ENCODE results near the gene LCOR. TPM values are rescaled to one million over a fixed set of nuclear protein-coding genes. Genes with fewer than 3 reads are reported as not detected.

Gene LCOR
- total and polyA plus RNA-seq, 9 of the 15 experiments (the other 6 are each of a cell fraction or from before 2014, with no cell fraction given): 3.6 to 25.2 (median 14.4) TPM

GRCh38 chr10:96832721-96833219 is 672 bp downstream of the LCOR start (continued):
- TF ChIP-seq ZZZ3 (IDR thresholded peaks at IDR 0.05) (no peak), ZFPM2 (CRISPR knock-in tag; IDR thresholded peaks at IDR 0.05) (no peak), STAT5B (CRISPR knock-in tag; IDR thresholded peaks at IDR 0.05) (no peak), ZNF589 (CRISPR knock-in tag; IDR thresholded peaks at IDR 0.05; ENCODE audit: low read depth) (peak; percentile 96), CTCFL (IDR thresholded peaks at IDR 0.05; ENCODE audit: borderline replicate concordance, insufficient read depth, low read depth, low read length, poor library complexity, severe bottlenecking) (no peak), MIER1 (IDR thresholded peaks at IDR 0.05; ENCODE audit: low read depth) (no peak), ZBTB12 (CRISPR knock-in tag; IDR thresholded peaks at IDR 0.05) (no peak), CBFA2T3 (IDR thresholded peaks at IDR 0.05) (no peak), SMAD3 (CRISPR knock-in tag; conservative IDR thresholded peaks at IDR 0.05) (no peak), TARDBP (IDR thresholded peaks at IDR 0.05) (no peak), KDM2B (CRISPR knock-in tag; IDR thresholded peaks at IDR 0.05) (no peak), REST (IDR thresholded peaks at IDR 0.05; ENCODE audit: borderline replicate concordance) (no peak), REST (CRISPR knock-in tag; IDR thresholded peaks at IDR 0.05; ENCODE audit: low read depth) (no peak; the same call in 1 of the 2 replicates), POLR2AphosphoS5 (IDR thresholded peaks at IDR 0.05; ENCODE audit: control insufficient read depth, insufficient read depth, low read depth, low read length) (peak; percentile 10; the same call in 1 of the 2 replicates), NFIX (CRISPR knock-in tag; IDR thresholded peaks at IDR 0.05; ENCODE audit: low read depth) (no peak), XRCC3 (IDR thresholded peaks at IDR 0.05) (no peak), ZNF398 (CRISPR knock-in tag; IDR thresholded peaks at IDR 0.05) (no peak)
